Measurements from ENCODE around the gene AOC3.
"Not testable (repeated sequence)": the region's sequence is repeated elsewhere in the genome, so short reads cannot be mapped to it uniquely, and the experiment has no call there.

The AOC3 gene

DNA sequence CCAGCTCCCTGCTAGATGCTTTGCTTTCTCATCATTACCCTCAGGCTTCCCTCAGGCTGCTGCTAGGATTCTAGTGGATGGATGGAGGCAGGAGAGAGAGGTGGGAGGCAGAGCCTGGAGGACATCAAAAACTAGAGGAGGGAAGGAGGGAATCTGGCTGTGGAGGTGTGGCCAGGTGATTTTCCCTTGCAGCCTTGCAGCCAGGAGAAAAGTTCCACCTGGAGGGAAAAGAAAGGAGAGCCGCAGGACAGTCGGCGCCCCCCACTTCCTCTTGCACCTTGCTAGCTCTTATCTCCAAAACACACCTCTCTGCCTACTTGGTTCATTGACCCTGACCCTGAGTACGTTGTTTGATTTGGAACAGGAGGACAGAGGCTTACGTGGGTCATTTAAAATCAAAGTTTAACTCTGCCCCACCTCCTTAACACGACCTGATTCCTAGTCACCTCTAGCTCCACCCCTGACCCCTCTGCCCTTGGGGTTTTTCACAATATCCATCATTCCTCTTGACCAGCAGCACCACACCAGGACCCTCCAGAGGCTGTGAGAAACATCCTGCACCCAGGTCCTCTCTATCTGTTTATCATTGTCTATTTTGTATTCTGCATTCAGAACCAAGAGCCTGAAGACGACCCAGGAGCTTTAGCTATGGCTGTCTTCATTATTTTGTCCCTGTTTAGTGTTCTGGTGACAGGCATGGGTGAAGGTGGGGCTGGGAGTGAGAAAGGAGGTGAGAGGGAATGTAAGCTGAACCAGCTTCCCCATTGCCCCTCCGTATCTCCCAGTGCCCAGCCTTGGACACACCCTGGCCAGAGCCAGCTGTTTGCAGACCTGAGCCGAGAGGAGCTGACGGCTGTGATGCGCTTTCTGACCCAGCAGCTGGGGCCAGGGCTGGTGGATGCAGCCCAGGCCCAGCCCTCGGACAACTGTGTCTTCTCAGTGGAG is 15.9 kb downstream of the AOC3 start:
- no peak for DNase-seq (ENCODE audit: extremely low read depth in 1 of 2, low read depth in 1 of 2)

DNA sequence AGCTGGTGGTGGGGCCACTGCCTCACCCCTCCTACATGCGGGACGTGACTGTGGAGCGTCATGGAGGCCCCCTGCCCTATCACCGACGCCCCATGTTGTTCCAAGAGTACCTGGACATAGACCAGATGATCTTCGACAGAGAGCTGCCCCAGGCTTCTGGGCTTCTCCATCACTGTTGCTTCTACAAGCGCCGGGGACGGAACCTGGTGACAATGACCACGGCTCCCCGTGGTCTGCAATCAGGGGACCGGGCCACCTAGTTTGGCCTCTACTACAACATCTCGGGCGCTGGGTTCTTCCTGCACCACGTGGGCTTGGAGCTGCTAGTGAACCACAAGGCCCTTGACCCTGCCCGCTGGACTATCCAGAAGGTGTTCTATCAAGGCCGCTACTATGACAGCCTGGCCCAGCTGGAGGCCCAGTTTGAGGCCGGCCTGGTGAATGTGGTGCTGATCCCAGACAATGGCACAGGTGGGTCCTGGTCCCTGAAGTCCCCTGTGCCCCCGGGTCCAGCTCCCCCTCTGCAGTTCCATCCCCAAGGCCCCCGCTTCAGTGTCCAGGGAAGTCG is 16.8 kb downstream of the AOC3 start:
- not testable (repeated sequence) for DNase-seq (ENCODE audit: extremely low read depth in 1 of 2, low read depth in 1 of 2)

DNA sequence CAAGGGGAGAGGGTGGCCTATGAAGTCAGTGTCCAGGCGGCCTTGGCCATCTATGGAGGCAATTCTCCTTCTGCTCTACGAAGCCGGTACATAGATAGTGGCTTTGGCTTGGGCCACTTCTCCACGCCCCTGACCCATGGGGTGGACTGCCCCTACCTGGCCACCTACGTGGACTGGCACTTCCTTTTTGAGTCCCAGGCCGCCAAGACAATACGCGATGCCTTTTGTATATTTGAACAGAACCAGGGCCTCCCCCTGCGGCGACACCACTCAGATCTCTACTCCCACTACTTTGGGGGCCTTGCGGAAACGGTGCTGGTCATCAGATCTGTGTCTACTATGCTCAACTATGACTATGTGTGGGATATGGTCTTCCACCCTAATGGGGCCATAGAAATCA is 17.3 kb downstream of the AOC3 start:
- DNase-seq (ENCODE audit: extremely low read depth in 1 of 2, low read depth in 1 of 2): no peak

GRCh38 chr17:42871647-42872046 is 20.6 kb downstream of the AOC3 start:
- DNase-seq (ENCODE audit: extremely low read depth in 1 of 2, low read depth in 1 of 2): no peak

GRCh38 chr17:42872251-42872965 is 21.4 kb downstream of the AOC3 start:
- no peak for DNase-seq (ENCODE audit: extremely low read depth in 1 of 2, low read depth in 1 of 2)

GRCh38 chr17:42873315-42873714 is 22.3 kb downstream of the AOC3 start:
- no peak for DNase-seq (ENCODE audit: extremely low read depth in 1 of 2, low read depth in 1 of 2)

DNA sequence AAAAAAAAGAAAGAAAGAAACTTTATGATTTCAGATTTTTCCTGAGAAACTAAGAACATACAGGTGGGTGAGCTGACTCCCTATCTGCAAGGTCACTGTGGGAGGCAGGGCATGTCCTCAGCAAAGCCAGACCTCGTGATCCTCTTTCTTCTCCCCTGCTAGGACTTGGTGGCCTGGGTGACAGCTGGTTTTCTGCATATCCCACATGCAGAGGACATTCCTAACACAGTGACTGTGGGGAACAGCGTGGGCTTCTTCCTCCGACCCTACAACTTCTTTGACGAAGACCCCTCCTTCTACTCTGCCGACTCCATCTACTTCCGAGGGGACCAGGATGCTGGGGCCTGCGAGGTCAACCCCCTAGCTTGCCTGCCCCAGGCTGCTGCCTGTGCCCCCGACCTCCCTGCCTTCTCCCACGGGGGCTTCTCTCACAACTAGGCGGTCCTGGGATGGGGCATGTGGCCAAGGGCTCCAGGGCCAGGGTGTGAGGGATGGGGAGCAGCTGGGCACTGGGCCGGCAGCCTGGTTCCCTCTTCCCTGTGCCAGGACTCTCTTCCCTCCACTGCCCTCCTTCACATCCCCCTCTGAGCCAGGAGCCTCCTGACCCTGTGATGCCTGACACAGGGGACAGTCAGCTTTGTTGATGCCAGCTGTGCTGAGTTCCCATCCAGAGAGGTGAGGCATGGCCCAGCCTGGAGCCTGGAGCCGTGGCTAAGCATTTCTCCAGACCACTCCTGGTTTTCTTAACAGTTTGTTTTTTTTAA is 23.1 kb downstream of the AOC3 start:
- DNase-seq (ENCODE audit: extremely low read depth in 1 of 2, low read depth in 1 of 2): not testable (repeated sequence)

DNA sequence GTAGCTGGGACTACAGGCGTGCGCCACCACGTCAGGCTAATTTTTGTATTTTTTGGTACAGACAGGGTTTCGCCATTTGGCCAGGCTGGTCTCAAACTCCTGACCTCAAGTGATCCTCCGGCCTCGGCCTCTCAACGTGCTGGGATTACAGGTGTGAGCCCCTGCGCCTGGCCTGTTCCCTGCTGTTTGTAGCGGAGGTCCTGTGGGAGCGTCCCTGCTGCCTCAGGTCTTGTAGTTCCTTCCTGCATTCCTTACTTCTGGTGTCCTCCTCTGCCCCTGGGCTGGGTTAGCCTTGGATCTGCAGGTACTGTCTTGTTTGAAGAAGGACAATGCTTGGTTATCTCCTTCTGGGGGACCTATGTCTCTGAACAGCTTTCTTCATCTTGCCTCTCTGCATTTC is 26.0 kb downstream of the AOC3 start:
- DNase-seq (ENCODE audit: extremely low read depth in 1 of 2, low read depth in 1 of 2): no peak

GRCh38 chr17:42878123-42878880 is 27.3 kb downstream of the AOC3 start:
- DNase-seq (ENCODE audit: extremely low read depth in 1 of 2, low read depth in 1 of 2): no peak

DNA sequence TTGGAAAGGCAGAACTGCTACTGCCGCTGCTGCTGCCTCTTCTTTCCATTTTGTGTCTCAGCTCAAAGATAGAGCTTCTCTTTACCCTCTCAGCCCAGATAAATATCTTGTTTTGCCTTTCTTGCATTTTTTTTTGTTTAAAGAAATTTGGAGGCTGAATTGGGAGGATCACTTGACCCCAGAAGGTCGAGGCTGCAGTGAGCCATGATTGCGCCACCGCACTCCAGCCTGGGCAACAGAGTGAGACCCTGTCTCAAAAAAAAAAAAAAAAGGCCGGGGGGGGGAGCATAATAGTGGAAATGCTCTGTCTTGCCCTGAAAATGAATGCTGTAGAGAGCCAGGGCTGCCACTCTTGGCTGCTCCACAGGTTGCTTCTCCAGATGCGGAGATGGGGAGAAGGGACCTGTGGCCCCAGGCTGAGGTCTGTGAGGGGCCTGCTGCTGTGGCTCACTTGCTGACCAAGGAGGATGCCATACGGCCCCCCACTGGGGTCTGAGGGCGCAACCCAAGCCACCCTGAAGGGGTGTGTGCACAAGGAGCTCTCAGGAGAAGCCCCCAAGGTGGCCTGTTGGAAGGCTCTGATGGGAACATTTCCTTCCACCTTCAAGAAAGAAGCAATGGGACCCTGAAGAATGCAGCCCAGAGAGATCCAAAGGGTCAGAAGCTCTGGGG is 28.1 kb downstream of the AOC3 start:
- no peak for DNase-seq (ENCODE audit: extremely low read depth in 1 of 2, low read depth in 1 of 2)

DNA sequence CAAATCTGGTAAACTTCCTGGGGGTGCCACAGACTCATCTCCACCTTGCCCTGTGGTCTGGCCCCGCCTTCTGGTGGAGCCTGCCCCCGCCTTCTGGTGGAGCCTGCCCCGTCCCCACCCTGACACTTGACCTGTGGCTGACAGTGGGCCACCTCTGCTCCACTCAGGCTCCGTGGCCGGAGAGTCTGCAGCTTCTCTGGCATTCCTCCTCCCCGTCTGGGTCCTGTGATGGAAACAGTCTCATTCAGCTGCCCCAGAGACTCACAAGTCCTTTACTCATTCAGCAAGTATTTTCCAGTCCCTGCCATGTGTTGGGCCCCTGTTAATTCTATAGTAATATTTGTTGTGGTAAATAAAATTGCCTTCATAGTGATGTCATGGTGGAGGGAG is 28.6 kb downstream of the AOC3 start:
- DNase-seq (ENCODE audit: extremely low read depth in 1 of 2, low read depth in 1 of 2): no peak

GRCh38 chr17:42880776-42881310 is 29.8 kb downstream of the AOC3 start:
- DNase-seq (ENCODE audit: extremely low read depth in 1 of 2, low read depth in 1 of 2): no peak

DNA sequence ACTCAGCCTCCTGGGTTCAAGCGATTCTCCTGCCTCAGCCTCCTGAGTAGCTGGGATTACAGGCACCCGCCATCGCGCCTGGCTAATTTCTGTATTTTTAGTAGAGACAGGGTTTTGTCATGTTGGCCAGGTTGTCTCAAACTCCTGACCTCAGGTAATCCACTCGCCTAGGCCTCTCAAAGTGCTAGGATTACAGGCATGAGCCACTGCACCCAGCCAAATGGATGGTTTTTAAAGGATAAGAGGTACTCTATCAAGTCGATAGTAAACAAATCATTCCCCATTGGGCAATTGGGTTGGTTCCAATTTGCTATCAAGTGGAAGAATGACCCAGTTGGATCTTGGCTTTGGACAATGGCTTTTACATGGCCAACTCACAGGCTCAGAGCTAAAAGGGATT is 30.7 kb downstream of the AOC3 start:
- not testable (repeated sequence) for DNase-seq (ENCODE audit: extremely low read depth in 1 of 2, low read depth in 1 of 2)

DNA sequence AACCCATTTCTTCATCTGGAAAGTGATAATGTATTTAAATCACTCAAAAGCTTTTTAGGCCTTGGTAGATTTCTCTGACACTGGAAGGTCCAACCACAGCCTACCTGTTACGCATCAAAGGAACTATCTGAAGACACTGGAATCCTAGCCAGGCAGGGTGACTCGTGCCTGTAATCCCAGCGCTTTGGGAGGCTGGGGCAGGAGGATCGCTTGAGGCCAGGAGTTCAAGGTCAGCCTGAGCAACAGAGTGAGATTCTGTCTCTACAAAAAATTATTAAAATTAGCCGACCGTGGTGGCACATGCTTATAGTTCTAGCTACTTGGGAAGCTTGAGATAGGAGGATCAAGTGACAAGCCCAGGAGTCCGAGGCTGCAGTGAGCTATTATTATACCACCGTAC is 31.2 kb downstream of the AOC3 start:
- DNase-seq (ENCODE audit: extremely low read depth in 1 of 2, low read depth in 1 of 2): no peak

DNA sequence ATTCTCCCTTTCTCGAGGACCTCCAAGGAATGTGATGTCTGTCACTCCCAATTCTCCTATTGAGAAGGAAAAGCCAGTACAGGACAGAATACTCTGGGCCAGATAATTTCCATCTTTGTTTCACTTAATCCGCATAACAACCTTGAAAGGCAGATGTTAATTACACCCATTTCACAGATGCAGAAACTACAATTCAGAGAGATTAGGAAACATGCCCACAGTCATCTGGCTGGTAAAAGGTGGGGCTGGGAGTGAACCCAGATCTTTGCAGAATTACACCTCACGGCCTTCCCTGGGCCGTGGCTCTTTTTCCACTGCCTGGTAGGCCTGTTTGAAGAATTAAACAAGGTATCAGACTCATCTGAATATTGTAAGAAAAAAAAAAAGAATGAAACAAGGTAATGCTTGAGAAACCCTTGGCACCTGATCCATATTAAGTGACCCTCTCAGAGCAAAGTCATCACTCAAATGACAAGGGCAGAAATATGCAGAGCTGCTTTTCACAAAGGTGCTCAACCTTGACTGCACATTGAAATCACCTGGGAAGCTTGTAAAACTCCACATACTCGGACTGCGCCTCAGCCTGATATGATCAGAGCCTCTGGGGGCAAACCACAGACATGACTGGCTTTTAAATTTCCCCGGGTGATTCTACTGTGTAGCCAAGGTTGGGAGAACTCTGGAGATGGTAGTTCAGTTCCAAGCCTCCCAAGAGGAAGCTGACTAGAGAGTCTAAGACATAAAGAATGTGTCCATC is 33.0 kb downstream of the AOC3 start:
- no peak for DNase-seq (ENCODE audit: extremely low read depth in 1 of 2, low read depth in 1 of 2)

GRCh38 chr17:42885806-42886205 is 34.8 kb downstream of the AOC3 start:
- not testable (repeated sequence) for DNase-seq (ENCODE audit: extremely low read depth in 1 of 2, low read depth in 1 of 2)

DNA sequence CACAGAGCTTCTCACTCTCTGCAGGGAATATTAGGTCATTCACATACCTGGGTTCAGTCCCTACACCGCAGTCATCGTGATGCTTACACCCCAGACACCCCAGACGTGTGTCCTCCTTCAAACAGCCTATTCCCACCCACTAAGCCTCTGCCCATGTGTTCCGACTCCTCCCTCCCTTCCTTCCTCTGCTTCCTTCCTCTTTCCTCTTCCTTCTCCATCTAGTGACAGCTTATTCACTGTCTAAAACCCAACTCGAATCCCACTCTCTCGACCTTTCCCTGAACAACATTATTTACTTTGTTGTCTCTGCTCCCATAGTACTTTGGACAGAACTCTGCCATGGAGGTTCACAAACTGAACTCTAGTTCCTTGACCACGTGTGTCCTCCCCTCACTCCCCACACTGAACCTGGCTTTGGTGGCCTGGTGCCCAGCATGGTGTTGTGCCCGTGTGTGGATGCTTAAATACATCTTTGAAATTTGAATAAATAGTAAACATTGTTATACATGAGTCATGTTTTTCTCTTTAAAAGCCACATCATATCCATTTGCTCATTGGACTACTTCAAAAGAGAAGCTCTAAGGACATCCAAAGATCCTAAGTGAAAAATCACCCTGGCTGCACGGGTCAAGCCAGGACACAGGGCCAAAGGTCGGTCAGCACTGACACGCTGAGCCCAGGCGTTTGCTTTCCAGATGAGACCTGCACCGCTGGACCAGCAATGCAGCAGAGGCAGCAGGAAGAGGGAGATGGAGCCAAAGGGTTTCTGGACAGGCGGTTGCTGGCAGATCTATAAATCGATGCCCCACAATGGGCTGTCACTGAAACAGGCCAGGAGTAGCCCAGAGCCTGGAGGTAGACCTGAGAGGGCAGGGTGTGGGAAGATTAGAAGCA is 35.5 kb downstream of the AOC3 start:
- no peak for DNase-seq (ENCODE audit: extremely low read depth in 1 of 2, low read depth in 1 of 2)

DNA sequence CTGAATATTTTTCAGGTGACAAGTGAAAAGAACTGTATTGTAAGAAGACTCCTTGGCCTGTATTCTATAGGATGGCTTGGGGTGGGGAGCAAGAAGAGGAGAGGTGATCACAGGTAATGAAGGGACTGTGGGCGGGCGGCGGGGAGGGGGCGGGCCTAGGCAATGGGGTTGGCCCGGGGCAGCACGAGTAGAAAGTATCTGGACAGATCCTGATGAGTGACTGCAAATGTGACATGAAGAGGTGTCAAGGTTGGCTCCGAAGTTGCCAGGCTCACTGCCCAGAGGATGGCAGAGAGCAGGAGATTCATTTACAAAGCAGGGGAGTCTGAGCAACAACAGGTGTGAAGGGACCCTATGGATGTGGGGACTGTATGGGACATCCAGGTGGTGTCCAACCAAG is 38.8 kb downstream of the AOC3 start:
- DNase-seq (ENCODE audit: extremely low read depth in 1 of 2, low read depth in 1 of 2): no peak
